Endodermal cell (in vitro differentiated cells): ENCODE results near the gene THSD8. TPM values are rescaled to one million over a fixed set of nuclear protein-coding genes. Genes with fewer than 3 reads are reported as not detected.

Experiments used
- DNase-seq: peaks from one replicate; pipeline ENCODE4 v3.0.0-alpha.2; 2017
- H3K27ac ChIP-seq: 2 replicates; pipeline ENCODE4 v1.5.1; 2013; ENCODE audit warnings: mild to moderate bottlenecking, low read depth, low read length, moderate library complexity
- H3K27me3 ChIP-seq: 2 replicates; pipeline ENCODE4 v1.6.1; 2013; ENCODE audit warnings: mild to moderate bottlenecking, low read length, moderate library complexity; ENCODE audit not compliant: insufficient read depth, control insufficient read depth, poor library complexity, severe bottlenecking
- H3K36me3 ChIP-seq: 2 replicates; pipeline ENCODE4 v1.7.0; 2013; ENCODE audit warnings: mild to moderate bottlenecking, low read length, moderate library complexity; ENCODE audit not compliant: control insufficient read depth, insufficient read depth
- H3K4me1 ChIP-seq: one replicate; pipeline ENCODE4 v1.7.0; 2013; ENCODE audit warnings: low read length; ENCODE audit not compliant: control insufficient read depth, insufficient read depth
- H3K4me3 ChIP-seq: 2 replicates; pipeline ENCODE4 v1.5.1; 2013; ENCODE audit warnings: mild to moderate bottlenecking, low read length, moderate library complexity
- H3K9ac ChIP-seq: 2 replicates; pipeline ENCODE4 v1.6.1; 2013; ENCODE audit warnings: mild to moderate bottlenecking, low read length, moderate library complexity; ENCODE audit not compliant: poor library complexity, severe bottlenecking; ENCODE audit errors: extremely low read depth
- H3K9me3 ChIP-seq: 2 replicates; pipeline ENCODE4 v1.6.1; 2013; ENCODE audit warnings: mild to moderate bottlenecking, low read length, moderate library complexity; ENCODE audit not compliant: control insufficient read depth
- H3K27ac Mint-ChIP-seq: 2 replicates; pipeline ENCODE4 v1.8.0; 2020; ENCODE audit warnings: mixed read lengths
- H3K27me3 Mint-ChIP-seq: 2 replicates; pipeline ENCODE4 v1.8.0; 2021; ENCODE audit warnings: mild to moderate bottlenecking, mixed read lengths; ENCODE audit not compliant: insufficient read depth
- H3K36me3 Mint-ChIP-seq: 2 replicates; pipeline ENCODE4 v1.8.0; 2020; ENCODE audit warnings: low read depth, mixed read lengths
- H3K4me1 Mint-ChIP-seq: 2 replicates; pipeline ENCODE4 v1.8.0; 2020; ENCODE audit warnings: mixed read lengths
- H3K4me3 Mint-ChIP-seq: 2 replicates; pipeline ENCODE4 v1.8.0; 2020; ENCODE audit warnings: mild to moderate bottlenecking, moderate library complexity, mixed read lengths
- H3K9me3 Mint-ChIP-seq: 2 replicates; pipeline ENCODE4 v1.8.0; 2020; ENCODE audit warnings: mild to moderate bottlenecking, mixed read lengths
- WGBS, 2 experiments: methylation state at CpG; one replicate each; pipeline versions ENCODE4 v1.1.5 to v1.1.7; 2013; ENCODE audit warnings: missing lambda C conversion rate in 2 of 2, mixed read lengths in 1 of 2; ENCODE audit not compliant: insufficient coverage in 1 of 2, insufficient read length in 1 of 2; 5-methylcytosine and 5-hydroxymethylcytosine counted together
- total RNA-seq, 2 donors: library from RNA; stranded (reverse); fragmentation: NEBNext Ultra II Directional in 1 of 2; extraction: Animal tissue kit (Norgen Biotek cat#: 25700) in 1 of 2; gene quantifications; 2 replicates in 1 of 2; 3 replicates in 1 of 2; pipeline ENCODE4 v1.2.1, GENCODE V29; 2021
- TF ChIP-seq, protein P1 (sequence below): fragments of 200-600 bp; sonication (generic); conservative IDR thresholded peaks from 2 replicates; pipeline ENCODE4 v1.5.0; 2021; ENCODE audit warnings: antibody characterized with exemption, mild to moderate bottlenecking

The THSD8 gene
- total RNA-seq, 2 donors from 2014 or later: 34.4 to 57.4 TPM

DNA sequence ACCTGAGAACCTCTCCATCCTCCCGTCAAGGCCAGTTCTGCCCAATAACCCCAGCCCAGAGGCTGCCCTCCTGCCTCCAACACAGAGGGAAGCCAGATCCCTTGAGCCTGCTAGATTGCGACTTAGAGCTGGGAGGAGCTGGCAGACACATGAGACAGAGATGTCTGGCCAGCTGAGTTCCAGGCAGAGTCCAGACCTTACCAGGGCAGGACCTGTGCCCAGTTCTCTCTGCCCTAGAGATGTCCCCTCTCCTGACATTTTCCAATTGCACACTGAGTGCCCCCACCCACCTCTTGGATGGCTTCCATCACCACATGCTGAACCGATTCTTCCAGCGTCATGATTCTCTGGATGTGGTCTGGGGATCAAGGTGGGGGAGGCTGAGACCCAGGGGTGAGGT is 29.5 kb upstream of the THSD8 start:
- Mint-ChIP-seq H3K27me3 (no peaks in the 10 kb centered on the region), H3K4me3 (no peak overlapping the region), H3K9me3 (no peaks in the 10 kb centered on the region), H3K4me1 (peaks cover 13% of the 10 kb centered on the region), H3K36me3 (peaks cover 34% of the 10 kb centered on the region), H3K27ac (no peak overlapping the region)
- Histone ChIP-seq H3K27ac (no peak overlapping the region), H3K4me1 (no peaks in the 10 kb centered on the region), H3K27me3 (no peaks in the 10 kb centered on the region), H3K4me3 (no peak overlapping the region), H3K9me3 (no peaks in the 10 kb centered on the region), H3K9ac (no peak overlapping the region), H3K36me3 (no peaks in the 10 kb centered on the region)
- DNase-seq: no peak
- 90 to 92% methylated on average over 2 to 4 of the region's 4 CpGs for WGBS, 2 experiments
- TF ChIP-seq, protein P1, sequence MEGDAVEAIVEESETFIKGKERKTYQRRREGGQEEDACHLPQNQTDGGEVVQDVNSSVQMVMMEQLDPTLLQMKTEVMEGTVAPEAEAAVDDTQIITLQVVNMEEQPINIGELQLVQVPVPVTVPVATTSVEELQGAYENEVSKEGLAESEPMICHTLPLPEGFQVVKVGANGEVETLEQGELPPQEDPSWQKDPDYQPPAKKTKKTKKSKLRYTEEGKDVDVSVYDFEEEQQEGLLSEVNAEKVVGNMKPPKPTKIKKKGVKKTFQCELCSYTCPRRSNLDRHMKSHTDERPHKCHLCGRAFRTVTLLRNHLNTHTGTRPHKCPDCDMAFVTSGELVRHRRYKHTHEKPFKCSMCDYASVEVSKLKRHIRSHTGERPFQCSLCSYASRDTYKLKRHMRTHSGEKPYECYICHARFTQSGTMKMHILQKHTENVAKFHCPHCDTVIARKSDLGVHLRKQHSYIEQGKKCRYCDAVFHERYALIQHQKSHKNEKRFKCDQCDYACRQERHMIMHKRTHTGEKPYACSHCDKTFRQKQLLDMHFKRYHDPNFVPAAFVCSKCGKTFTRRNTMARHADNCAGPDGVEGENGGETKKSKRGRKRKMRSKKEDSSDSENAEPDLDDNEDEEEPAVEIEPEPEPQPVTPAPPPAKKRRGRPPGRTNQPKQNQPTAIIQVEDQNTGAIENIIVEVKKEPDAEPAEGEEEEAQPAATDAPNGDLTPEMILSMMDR: no peak

DNA sequence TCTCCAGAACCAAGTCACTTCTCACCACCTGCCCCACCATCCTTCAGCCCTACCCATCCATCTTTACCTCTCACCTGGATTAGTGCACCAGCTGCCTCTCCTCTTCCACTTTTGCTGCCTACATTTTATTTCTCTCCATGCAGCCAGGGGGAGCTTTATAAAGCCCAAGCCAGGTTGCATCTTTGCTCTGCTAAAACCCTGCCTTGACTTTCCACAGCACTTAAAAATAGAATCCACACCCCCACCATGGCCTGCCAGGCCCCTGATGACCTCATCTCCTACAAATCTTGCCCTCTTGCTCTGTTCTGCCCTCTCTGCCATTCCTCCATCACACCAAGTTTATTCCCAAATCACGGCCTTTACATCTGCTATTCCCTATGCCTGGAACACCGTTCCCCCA is 28.3 kb upstream of the THSD8 start:
- WGBS, 2 experiments: 92 to 95% methylated on average over 2 of the region's 2 CpGs
- no peaks in the 10 kb centered on the region for H3K36me3 ChIP-seq
- peaks cover 28% of the 10 kb centered on the region for H3K36me3 Mint-ChIP-seq
- H3K9me3 ChIP-seq: no peaks in the 10 kb centered on the region
- no peak overlapping the region for H3K27ac ChIP-seq
- no peaks in the 10 kb centered on the region for H3K27me3 Mint-ChIP-seq
- H3K27ac Mint-ChIP-seq: no peak overlapping the region
- H3K27me3 ChIP-seq: no peaks in the 10 kb centered on the region
- peaks cover 18% of the 10 kb centered on the region for H3K4me1 Mint-ChIP-seq
- H3K9ac ChIP-seq: no peak overlapping the region
- no peaks in the 10 kb centered on the region for H3K4me1 ChIP-seq
- H3K9me3 Mint-ChIP-seq: no peaks in the 10 kb centered on the region
- DNase-seq: no peak
- no peak overlapping the region for H3K4me3 ChIP-seq
- TF ChIP-seq, protein P1: peak; percentile 49
- H3K4me3 Mint-ChIP-seq: peak overlapping the region; percentile 1

DNA sequence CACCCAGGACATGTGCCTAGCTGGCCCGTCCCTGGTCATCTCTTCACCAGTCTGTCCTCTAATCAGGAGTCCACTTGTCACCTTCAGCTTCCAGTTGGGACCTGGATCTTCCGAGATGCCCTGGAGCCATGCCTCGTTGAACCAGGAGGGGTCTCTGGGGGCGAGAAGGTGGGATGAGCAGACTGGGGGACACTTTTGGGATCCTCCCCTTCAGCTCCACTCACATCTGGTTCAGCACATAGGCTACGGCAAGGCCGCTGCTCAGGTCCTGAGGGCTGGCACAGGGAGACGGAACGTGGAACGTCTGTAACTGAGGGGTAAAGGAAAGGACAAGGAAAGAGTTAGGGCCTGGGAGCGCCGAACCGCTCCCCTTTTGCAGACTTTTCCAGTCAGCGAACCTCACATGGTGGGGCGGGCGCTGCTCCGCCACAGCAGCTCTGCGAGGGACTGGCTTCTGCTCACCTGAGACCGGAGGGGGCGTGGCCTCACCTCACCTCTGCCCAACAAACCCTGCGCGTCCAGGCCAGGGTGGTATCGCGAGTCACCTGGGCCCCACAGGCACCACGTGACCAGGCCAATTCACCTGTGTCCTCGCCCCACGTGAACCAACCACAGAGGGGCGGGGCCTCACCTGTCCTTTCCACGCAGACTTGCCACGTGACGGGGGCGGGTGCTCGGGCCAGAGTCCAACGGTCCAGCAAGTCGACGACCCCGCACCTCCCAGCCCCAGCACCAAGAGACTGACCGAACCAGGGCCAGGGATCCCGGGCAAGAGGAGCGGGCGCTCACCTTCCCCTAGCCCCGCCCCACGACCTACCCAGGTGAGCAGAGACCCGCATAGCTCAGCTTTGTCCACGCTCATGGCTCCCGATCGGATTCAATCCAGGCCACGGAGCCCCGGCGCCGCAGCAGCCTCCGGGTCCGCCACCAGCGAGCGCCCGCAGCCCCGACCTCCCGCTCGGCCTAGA is 27.0 kb upstream of the THSD8 start, which contains the start of gene HOOK2:
TSS of gene HOOK2 (minus strand) at position 965 of the 968 bp plus-strand sequence. CDS start at position 862, 103 bp downstream.
- peak within 1 kb of the TSS; percentile 97 for H3K27ac Mint-ChIP-seq

More for the DNA sequence above, 27.0 kb upstream of the THSD8 start, which contains the start of gene HOOK2:
- TF ChIP-seq, protein P1: no peak
- Mint-ChIP-seq H3K4me1 (peaks cover 24% of the 10 kb centered on the region), H3K27me3 (no peaks in the 10 kb centered on the region), H3K4me3 (peak within 1 kb of the TSS; percentile 81), H3K36me3 (peaks cover 26% of the 10 kb centered on the region), H3K9me3 (no peaks in the 10 kb centered on the region)
- H3K9me3 ChIP-seq: no peaks in the 10 kb centered on the region
- WGBS, 2 experiments: 20 to 59% methylated on average over 23 to 58 of the region's 58 CpGs
- peak; percentile 97 for DNase-seq
- peak within 1 kb of the TSS; percentile 81 for H3K4me3 ChIP-seq
- H3K9ac ChIP-seq: no peak within 1 kb of the TSS
- H3K27ac ChIP-seq: no peak within 1 kb of the TSS
- H3K36me3 ChIP-seq: no peaks in the 10 kb centered on the region
- no peaks in the 10 kb centered on the region for H3K4me1 ChIP-seq
- H3K27me3 ChIP-seq: no peaks in the 10 kb centered on the region
